ENCODE data around the gene CHM. TPM values are rescaled to one million over a fixed set of nuclear protein-coding genes. Genes with fewer than 3 reads are reported as not detected.
"Not testable (repeated sequence)": the region's sequence is repeated elsewhere in the genome, so short reads cannot be mapped to it uniquely, and the experiment has no call there.

The CHM gene
- total RNA-seq, 4 donors from 2014 or later, result 12.5 to 25.2 (median 18.8) TPM

DNA sequence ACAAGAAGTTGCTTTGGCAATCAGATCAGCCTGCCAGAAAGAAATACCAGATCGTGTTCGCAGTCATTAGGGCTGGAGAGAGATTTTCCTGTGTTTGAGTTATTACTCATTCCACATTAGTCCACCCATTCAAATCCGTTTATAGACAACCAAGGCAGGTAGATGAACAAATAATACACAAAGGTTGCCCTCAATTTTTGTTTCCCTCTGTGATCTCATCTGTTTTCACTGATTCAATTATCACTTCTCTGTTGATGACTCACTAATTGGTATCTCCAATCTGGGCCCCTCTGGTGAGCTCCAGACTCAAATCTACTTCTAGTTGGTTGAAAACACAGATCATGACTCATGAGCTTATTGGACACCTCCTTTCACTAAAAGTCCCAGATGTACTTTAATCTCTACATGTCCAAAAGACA is 54.5 kb downstream of the CHM start:
- Histone ChIP-seq H3K27ac (no peak overlapping the region), H3K4me3 (no peak overlapping the region), H3K27me3 (no peaks in the 10 kb centered on the region), H3K9me3 (no peaks in the 10 kb centered on the region), H3K36me3 (no peaks in the 10 kb centered on the region), H3K4me1 (no peaks in the 10 kb centered on the region)
- WGBS, 2 donors (ENCODE audit: low coverage in 1 of 2), result 57 to 62% methylated on average over 3 of the region's 3 CpGs
- TF ChIP-seq POLR2A (IDR thresholded peaks at IDR 0.05) (no peak), EP300 (IDR thresholded peaks at IDR 0.05) (no peak), POLR2AphosphoS5 (IDR thresholded peaks at IDR 0.05) (no peak)
- TF ChIP-seq, protein P1, sequence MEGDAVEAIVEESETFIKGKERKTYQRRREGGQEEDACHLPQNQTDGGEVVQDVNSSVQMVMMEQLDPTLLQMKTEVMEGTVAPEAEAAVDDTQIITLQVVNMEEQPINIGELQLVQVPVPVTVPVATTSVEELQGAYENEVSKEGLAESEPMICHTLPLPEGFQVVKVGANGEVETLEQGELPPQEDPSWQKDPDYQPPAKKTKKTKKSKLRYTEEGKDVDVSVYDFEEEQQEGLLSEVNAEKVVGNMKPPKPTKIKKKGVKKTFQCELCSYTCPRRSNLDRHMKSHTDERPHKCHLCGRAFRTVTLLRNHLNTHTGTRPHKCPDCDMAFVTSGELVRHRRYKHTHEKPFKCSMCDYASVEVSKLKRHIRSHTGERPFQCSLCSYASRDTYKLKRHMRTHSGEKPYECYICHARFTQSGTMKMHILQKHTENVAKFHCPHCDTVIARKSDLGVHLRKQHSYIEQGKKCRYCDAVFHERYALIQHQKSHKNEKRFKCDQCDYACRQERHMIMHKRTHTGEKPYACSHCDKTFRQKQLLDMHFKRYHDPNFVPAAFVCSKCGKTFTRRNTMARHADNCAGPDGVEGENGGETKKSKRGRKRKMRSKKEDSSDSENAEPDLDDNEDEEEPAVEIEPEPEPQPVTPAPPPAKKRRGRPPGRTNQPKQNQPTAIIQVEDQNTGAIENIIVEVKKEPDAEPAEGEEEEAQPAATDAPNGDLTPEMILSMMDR (IDR thresholded peaks at IDR 0.05), result no peak
- no peak for ATAC-seq

DNA sequence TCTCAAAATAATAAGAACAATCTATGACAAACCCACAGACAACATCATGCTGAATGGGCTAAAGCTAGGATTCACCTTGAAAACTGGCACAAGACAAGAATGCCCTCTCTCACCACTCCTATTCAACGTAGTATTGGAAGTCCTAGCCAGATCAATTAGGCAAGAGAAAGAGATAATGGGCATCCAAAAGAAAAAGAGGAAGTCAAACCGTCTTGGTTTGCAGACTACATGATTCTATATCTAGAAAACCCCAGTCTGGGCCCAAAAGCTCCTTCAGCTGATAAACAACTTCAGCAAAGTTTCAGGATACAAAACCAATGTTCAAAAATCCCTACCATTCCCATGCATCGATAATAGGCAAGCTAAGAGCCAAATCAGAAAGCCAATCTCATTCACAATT is 59.0 kb downstream of the CHM start:
- TF ChIP-seq EP300 (IDR thresholded peaks at IDR 0.05), result no peak
- TF ChIP-seq POLR2A (IDR thresholded peaks at IDR 0.05), result no peak
- TF ChIP-seq POLR2AphosphoS5 (IDR thresholded peaks at IDR 0.05), result no peak
- TF ChIP-seq, protein P1 (IDR thresholded peaks at IDR 0.05), result no peak
- H3K4me3 ChIP-seq, result no peak overlapping the region
- H3K9me3 ChIP-seq, result no peaks in the 10 kb centered on the region
- no peaks in the 10 kb centered on the region for H3K36me3 ChIP-seq
- H3K27ac ChIP-seq, result no peak overlapping the region
- 60 to 73% methylated on average over 3 of the region's 3 CpGs for WGBS, 2 donors (ENCODE audit: low coverage in 1 of 2)
- H3K27me3 ChIP-seq, result no peaks in the 10 kb centered on the region
- no peaks in the 10 kb centered on the region for H3K4me1 ChIP-seq
- ATAC-seq, result no peak

DNA sequence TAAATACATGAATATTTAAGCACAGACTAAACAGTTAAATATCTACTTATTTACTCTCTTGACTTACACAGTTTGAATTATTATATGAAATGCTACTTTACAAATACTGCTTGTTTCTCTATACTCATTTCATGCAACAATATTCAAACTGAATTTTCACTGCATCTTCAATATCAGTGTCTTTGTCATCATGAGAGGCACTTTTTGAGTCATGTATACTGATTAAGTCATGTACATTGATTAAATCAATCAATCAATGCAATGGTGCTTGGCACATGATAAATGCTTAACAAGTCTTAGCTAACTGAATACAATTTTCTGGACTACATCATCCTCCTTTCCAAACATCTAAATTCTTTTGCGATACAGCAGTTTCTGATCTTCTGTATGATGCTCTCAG is 67.1 kb downstream of the CHM start:
- 89 to 100% methylated on average over 1 of the region's 1 CpG for WGBS, 2 donors (ENCODE audit: low coverage in 1 of 2)
- Histone ChIP-seq H3K4me1 (no peaks in the 10 kb centered on the region), H3K27me3 (no peaks in the 10 kb centered on the region), H3K4me3 (no peak overlapping the region), H3K27ac (no peak overlapping the region), H3K36me3 (peaks cover 0 to 8% of the 10 kb centered on the region in 2 donors), H3K9me3 (no peaks in the 10 kb centered on the region)
- ATAC-seq, result no peak
- TF ChIP-seq, protein P1 (IDR thresholded peaks at IDR 0.05), result no peak
- TF ChIP-seq POLR2A (IDR thresholded peaks at IDR 0.05), result no peak
- TF ChIP-seq POLR2AphosphoS5 (IDR thresholded peaks at IDR 0.05), result no peak
- TF ChIP-seq EP300 (IDR thresholded peaks at IDR 0.05), result no peak

GRCh38 chrX:85977218-85977617 is 70.1 kb downstream of the CHM start:
- Histone ChIP-seq H3K4me3 (no peak overlapping the region), H3K9me3 (no peaks in the 10 kb centered on the region), H3K27me3 (no peaks in the 10 kb centered on the region), H3K36me3 (peaks cover 0 to 13% of the 10 kb centered on the region in 2 donors), H3K4me1 (no peaks in the 10 kb centered on the region), H3K27ac (no peak overlapping the region)
- ATAC-seq, result no peak
- TF ChIP-seq EP300 (IDR thresholded peaks at IDR 0.05) (no peak), POLR2AphosphoS5 (IDR thresholded peaks at IDR 0.05) (no peak), POLR2A (IDR thresholded peaks at IDR 0.05) (no peak)
- TF ChIP-seq, protein P1 (IDR thresholded peaks at IDR 0.05), result no peak
- WGBS, 2 donors (ENCODE audit: low coverage in 1 of 2), result 69 to 82% methylated on average over 3 of the region's 3 CpGs

DNA sequence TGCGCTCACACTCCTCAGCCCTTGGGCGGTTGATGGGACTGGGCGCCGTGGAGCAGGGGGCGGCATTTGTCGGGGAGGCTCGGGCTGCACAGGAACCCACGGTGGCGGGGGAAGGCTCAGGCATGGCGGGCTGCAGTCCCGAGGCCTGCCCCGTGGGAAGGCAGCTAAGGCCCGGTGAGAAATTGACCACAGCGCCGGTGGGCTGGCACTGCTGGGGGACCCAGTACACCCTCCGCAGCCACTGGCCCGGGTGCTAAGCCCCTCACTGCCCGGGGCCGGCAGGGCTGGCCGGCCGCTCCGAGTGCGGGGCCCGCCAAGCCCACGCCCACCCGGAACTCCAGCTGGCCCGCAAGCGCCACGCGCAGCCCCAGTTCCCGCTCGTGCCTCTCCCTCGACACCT is 75.0 kb downstream of the CHM start:
- not testable (repeated sequence) for H3K4me3 ChIP-seq, H3K4me1 ChIP-seq, H3K9me3 ChIP-seq, H3K27ac ChIP-seq, H3K36me3 ChIP-seq, ATAC-seq, H3K27me3 ChIP-seq
- no CpG with 5 or more reads among the region's 33 CpGs for WGBS, 2 donors (ENCODE audit: low coverage in 1 of 2)
